ENCODE measurements around the gene SERINC3. TPM values are rescaled to one million over a fixed set of nuclear protein-coding genes. Genes with fewer than 3 reads are reported as not detected.

Gene SERINC3
- total and polyA plus RNA-seq, 10 of the 15 experiments (the other 5 are each of a cell fraction or from before 2014, with no cell fraction given): 24.5 to 96.8 (median 38.8) TPM

DNA sequence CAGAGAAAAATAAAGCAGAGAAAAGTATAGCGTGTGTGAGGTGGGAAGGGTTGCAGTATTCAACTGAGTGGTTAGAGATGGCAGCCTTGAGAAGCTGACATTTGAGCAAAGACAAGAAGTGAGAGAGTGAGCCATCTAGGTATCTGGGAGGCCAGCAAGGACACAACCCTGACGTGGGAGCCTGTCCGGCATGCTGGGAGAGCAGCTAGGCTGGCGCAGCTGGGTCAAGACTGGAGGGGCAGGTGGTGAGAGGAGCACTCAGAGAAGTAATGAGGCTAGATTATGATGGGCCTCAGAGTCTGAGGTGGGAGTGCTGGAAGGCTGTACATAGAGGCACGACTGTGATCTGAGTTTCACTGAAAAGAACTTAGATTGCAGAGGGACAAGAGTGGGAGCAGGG is 33.3 kb downstream of the SERINC3 start:
- no TSS peak for BruUV-seq (replicated peaks)
- Histone ChIP-seq H3K9ac (ENCODE audit: control insufficient read depth, insufficient read depth, low read length) (no peak overlapping the region), H3K79me2 (ENCODE audit: control insufficient read depth, insufficient read depth, low read length) (no peaks in the 10 kb centered on the region), H3K4me2 (ENCODE audit: control insufficient read depth, insufficient read depth) (no peak overlapping the region), H4K20me1 (ENCODE audit: control insufficient read depth, insufficient read depth) (no peaks in the 10 kb centered on the region), H3K4me1 (ENCODE audit: control insufficient read depth, insufficient read depth, low read length) (peaks cover 24% of the 10 kb centered on the region), H2AFZ (ENCODE audit: control insufficient read depth, low read depth, low read length) (no peak overlapping the region), H3K27me3 (replicated peaks in 1 of 2; ENCODE audit: control insufficient read depth in 2 of 2, insufficient read depth in 2 of 2, low read length in 1 of 2) (no peaks in the 10 kb centered on the region), H3K36me3 (ENCODE audit: control insufficient read depth in 2 of 2, insufficient read depth in 2 of 2, low read length in 1 of 2) (peaks cover 3 to 26% of the 10 kb centered on the region in 2 experiments; a peak in 3 of 4 replicates), H3K9me3 (replicated peaks; ENCODE audit: control insufficient read depth, insufficient read depth, low read length) (no peaks in the 10 kb centered on the region), H3K27ac (ENCODE audit: control insufficient read depth, insufficient read depth) (no peak overlapping the region), H3K4me3 (no peak overlapping the region)
- ChIA-PET CTCF (interaction anchor here (1.0 kb wide), 1 partner anchor 72 kb away, joined by 3 read pairs; no protein-coding TSS in a partner anchor), SMC1A (ENCODE audit: uncharacterized antibody, unreplicated experiment) (no interaction called here), POLR2A (interaction anchor here (1.0 kb wide), 1 partner anchor 162 kb away, joined by 3 read pairs; no protein-coding TSS in a partner anchor), RAD21 (ENCODE audit: unreplicated experiment) (no interaction called here)
- in situ Hi-C loops (cut with MboI) (no loop called here), intact Hi-C loops (cut with micrococcal nuclease; ENCODE audit: unreplicated experiment) (no loop called here)
- ATAC-seq (no peak), DNase-seq (ENCODE audit: low read depth, low spot score) (no peak), FAIRE-seq (no peak)
- WGBS (ENCODE audit: insufficient coverage, insufficient replicate concordance, low lambda C conversion rate, missing lambda C conversion rate): 97% methylated on average over 5 of the region's 5 CpGs
- TF ChIP-seq JUNB (IDR thresholded peaks at IDR 0.05): no peak
- no peak for TF ChIP-seq IRF4 (IDR thresholded peaks at IDR 0.05; ENCODE audit: low read depth, low read length)
- TF ChIP-seq PAX8 (IDR thresholded peaks at IDR 0.05): no peak
- no peak for TF ChIP-seq IKZF2 (IDR thresholded peaks at IDR 0.05)
- TF ChIP-seq MXI1 (IDR thresholded peaks at IDR 0.05; ENCODE audit: low read depth, low read length): no peak
- no peak for TF ChIP-seq HDAC6 (IDR thresholded peaks at IDR 0.05; ENCODE audit: unreplicated experiment)
- no peak for TF ChIP-seq SREBF1 (IDR thresholded peaks at IDR 0.05; ENCODE audit: low read length)
- no peak for TF ChIP-seq YBX1 (IDR thresholded peaks at IDR 0.05)
- TF ChIP-seq SMAD5 (IDR thresholded peaks at IDR 0.05; ENCODE audit: low read depth): no peak
- TF ChIP-seq CHD1 (IDR thresholded peaks at IDR 0.05; ENCODE audit: low read depth, low read length): no peak
- no peak for TF ChIP-seq SMC3 (IDR thresholded peaks at IDR 0.05; ENCODE audit: borderline replicate concordance, low read length)
- TF ChIP-seq, protein P1, sequence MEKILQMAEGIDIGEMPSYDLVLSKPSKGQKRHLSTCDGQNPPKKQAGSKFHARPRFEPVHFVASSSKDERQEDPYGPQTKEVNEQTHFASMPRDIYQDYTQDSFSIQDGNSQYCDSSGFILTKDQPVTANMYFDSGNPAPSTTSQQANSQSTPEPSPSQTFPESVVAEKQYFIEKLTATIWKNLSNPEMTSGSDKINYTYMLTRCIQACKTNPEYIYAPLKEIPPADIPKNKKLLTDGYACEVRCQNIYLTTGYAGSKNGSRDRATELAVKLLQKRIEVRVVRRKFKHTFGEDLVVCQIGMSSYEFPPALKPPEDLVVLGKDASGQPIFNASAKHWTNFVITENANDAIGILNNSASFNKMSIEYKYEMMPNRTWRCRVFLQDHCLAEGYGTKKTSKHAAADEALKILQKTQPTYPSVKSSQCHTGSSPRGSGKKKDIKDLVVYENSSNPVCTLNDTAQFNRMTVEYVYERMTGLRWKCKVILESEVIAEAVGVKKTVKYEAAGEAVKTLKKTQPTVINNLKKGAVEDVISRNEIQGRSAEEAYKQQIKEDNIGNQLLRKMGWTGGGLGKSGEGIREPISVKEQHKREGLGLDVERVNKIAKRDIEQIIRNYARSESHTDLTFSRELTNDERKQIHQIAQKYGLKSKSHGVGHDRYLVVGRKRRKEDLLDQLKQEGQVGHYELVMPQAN (conservative IDR thresholded peaks at IDR 0.05): no peak
- TF ChIP-seq JUND (IDR thresholded peaks at IDR 0.05; ENCODE audit: low read depth, low read length): no peak
- TF ChIP-seq, protein P2, sequence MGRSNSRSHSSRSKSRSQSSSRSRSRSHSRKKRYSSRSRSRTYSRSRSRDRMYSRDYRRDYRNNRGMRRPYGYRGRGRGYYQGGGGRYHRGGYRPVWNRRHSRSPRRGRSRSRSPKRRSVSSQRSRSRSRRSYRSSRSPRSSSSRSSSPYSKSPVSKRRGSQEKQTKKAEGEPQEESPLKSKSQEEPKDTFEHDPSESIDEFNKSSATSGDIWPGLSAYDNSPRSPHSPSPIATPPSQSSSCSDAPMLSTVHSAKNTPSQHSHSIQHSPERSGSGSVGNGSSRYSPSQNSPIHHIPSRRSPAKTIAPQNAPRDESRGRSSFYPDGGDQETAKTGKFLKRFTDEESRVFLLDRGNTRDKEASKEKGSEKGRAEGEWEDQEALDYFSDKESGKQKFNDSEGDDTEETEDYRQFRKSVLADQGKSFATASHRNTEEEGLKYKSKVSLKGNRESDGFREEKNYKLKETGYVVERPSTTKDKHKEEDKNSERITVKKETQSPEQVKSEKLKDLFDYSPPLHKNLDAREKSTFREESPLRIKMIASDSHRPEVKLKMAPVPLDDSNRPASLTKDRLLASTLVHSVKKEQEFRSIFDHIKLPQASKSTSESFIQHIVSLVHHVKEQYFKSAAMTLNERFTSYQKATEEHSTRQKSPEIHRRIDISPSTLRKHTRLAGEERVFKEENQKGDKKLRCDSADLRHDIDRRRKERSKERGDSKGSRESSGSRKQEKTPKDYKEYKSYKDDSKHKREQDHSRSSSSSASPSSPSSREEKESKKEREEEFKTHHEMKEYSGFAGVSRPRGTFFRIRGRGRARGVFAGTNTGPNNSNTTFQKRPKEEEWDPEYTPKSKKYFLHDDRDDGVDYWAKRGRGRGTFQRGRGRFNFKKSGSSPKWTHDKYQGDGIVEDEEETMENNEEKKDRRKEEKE (IDR thresholded peaks at IDR 0.05): no peak
- TF ChIP-seq, protein P3, sequence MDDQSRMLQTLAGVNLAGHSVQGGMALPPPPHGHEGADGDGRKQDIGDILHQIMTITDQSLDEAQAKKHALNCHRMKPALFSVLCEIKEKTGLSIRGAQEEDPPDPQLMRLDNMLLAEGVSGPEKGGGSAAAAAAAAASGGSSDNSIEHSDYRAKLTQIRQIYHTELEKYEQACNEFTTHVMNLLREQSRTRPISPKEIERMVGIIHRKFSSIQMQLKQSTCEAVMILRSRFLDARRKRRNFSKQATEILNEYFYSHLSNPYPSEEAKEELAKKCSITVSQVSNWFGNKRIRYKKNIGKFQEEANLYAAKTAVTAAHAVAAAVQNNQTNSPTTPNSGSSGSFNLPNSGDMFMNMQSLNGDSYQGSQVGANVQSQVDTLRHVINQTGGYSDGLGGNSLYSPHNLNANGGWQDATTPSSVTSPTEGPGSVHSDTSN (IDR thresholded peaks at IDR 0.05; ENCODE audit: insufficient replicate concordance, low read depth, low read length): no peak
- TF ChIP-seq MTA3 (IDR thresholded peaks at IDR 0.05; ENCODE audit: borderline replicate concordance, low read length): no peak
- TF ChIP-seq, protein P4, sequence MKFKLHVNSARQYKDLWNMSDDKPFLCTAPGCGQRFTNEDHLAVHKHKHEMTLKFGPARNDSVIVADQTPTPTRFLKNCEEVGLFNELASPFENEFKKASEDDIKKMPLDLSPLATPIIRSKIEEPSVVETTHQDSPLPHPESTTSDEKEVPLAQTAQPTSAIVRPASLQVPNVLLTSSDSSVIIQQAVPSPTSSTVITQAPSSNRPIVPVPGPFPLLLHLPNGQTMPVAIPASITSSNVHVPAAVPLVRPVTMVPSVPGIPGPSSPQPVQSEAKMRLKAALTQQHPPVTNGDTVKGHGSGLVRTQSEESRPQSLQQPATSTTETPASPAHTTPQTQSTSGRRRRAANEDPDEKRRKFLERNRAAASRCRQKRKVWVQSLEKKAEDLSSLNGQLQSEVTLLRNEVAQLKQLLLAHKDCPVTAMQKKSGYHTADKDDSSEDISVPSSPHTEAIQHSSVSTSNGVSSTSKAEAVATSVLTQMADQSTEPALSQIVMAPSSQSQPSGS (IDR thresholded peaks at IDR 0.05; ENCODE audit: low read length): no peak
